ENCODE results near the gene PASD1.
A peak's percentile ranks its signal among the peaks of the same experiment; 100 is the strongest.

The PASD1 gene

GRCh38 chrX:151702741-151703340 is 139.4 kb downstream of the PASD1 start:
- DNase-seq, result no peak

GRCh38 chrX:151703487-151703886 is 140.0 kb downstream of the PASD1 start:
- DNase-seq, result peak; percentile 60

DNA sequence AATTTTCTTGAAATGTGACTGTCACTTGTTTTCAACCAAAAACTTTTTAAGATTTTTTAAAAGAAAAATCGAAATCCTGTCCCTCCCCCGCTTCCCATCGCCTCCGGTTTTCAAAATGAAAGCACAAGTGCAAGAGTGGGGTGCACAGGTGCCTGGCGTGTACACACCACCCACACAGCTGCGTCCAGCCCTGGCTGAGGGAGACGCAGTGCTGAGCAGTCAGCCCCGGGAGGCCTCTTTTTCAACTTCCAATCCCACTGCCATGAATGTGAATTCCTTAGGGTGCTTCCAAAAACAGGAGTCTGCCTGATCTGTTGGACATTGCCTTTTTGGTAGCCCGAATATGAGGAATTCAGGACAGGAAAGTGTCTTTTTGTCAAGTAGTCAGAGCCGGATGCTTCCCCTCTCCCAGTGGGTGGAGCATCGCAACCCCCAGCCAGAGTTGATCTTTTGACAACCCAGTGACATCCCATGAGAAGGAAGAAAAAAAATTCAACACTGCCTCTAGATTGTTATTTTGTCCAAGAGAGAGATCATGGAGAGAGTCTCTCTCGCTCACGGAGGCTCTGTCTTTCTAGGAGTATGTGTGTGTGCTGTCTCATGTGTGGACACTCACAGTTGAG is 140.7 kb downstream of the PASD1 start:
- DNase-seq, result no peak

GRCh38 chrX:151708821-151709220 is 145.3 kb downstream of the PASD1 start:
- no peak for DNase-seq

DNA sequence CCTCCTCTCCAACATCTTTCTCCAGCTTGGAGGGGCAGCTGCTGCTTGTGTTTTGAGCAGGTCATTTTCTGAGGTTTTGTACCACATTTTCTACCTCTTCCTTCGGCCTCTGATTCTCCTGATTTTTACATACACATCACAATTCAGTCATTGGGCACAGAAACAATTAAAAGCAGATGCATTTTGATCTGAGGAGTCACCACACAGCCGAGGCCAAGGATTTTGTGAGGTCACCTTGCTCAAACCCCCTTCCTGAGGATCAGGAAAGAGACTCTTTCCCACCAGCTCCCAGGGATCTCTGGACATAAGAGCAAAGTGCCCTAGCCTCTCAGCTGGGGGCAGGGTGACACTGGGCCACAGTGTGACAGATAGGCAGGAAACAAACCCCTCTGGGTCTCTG is 147.0 kb downstream of the PASD1 start:
- no peak for DNase-seq

DNA sequence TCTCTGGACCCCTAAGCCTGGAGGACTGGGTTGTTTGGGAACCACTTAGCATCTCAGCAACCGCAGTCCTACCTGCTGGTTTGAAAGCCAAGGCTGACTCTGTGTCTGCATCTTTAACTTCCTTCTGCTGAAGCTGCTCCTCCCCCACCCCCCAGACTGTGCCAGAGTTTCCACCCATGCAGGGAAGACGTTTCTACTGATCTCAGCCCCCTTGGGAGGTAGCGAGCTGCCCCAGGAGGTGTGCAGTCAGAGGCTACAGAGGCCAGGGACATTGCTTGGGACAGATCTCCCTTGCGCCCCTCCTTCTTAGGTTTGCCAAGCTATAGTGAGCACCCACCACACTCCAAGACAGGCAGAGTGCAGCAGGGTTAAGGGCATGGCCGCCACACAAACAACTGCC is 147.7 kb downstream of the PASD1 start:
- DNase-seq, result no peak

DNA sequence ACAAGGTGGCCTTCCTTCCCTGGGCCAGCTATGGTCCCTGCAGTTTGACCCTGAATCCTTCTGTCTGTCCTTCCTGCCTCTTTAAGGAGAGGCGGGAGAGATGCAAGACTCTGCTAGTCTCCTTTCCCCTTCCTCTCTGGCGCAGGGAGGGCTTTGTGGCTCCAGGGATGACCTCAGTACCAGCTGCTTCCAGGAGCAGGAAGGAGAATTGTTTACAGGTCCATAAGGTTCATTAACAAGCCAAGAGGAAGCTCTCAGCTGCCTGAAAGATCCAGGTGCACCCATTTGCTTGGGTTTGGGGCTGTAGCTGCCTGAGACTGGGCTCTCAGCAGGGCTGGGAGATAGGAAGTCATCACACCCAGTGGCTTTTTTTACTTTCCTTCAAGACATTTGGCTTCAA is 148.3 kb downstream of the PASD1 start:
- no peak for DNase-seq

DNA sequence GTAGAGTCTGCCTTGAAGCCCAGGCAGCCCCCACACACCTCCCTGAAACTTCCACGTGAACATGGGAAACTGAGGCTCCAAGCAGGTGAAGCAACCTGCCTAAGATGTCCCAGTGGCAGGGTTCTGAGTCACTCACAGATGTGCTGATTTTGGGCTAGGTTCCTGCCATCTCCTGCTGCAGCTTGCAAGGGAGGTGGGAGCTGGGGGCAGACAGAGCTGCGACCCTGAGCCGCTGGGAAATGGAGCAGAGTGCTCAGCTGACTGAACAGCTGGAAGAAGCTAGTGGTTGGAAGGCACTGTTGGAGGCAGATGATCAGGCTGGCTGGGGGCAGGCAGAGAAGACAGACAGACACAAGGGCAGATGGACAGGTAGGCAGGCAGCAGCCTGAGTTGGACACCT is 148.8 kb downstream of the PASD1 start:
- no peak for DNase-seq

DNA sequence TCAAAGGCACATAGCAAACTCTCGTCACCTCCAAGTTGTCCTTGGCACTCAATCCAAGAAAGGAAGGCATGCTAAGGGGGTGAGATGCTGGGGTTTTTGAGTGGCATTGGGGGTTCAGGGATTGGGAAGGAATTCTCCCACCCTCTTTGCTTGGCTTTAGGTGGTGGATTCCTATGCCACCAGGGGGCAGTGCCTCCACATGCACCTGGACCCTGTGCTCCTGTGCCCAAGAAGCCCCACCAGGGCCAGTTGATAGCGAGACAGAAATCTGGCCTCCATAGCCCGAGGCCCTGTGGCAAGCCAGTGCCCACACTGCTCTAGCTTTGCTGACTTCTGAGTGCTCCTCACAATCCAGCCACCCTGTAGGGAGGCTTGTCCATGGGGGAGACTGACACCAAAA is 150.4 kb downstream of the PASD1 start:
- DNase-seq, result no peak

DNA sequence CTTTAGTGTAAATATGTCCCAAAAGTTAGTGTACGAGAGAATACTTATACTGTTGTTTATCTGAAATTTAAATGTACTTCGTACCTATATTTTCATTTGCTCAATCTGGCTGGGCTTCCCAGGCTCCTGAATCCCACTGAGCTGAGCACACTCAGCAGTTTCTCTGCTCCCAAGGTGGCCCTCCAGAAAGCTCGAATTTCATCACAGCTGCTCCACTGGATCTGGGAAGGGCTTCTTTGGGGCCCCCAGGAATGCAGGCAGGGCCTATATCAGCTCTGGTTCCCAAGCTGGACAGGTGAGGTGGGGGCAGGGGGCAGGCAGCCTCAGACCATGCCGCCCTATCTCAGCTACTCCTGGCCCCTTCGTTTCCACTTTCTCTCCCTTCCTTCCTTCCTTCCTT is 150.9 kb downstream of the PASD1 start:
- no peak for DNase-seq

DNA sequence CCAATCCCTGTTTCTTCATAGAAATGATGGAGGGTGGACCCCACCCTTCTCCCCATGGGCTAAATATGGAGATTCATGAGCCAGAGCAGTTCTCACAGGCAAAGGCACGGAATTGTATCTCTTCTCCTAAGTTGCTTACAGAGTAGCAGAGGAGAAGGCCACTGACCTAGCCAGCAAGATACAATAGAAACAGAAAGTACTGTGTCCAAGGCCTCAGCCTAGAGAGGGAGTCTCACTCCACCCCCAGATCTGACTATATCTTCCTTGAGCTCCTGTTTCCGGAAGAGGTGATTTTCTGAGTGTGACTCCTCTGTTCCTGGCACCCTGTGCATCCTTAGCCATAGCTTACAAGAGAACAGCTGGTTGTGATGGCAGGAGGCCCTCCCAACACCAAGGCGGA is 152.3 kb downstream of the PASD1 start, which contains the start of gene FATE1:
Gene FATE1 (plus strand): TSS at position 284 of the 400 bp plus-strand sequence. CDS start 85 bp downstream, at position 369.
- no peak for DNase-seq

DNA sequence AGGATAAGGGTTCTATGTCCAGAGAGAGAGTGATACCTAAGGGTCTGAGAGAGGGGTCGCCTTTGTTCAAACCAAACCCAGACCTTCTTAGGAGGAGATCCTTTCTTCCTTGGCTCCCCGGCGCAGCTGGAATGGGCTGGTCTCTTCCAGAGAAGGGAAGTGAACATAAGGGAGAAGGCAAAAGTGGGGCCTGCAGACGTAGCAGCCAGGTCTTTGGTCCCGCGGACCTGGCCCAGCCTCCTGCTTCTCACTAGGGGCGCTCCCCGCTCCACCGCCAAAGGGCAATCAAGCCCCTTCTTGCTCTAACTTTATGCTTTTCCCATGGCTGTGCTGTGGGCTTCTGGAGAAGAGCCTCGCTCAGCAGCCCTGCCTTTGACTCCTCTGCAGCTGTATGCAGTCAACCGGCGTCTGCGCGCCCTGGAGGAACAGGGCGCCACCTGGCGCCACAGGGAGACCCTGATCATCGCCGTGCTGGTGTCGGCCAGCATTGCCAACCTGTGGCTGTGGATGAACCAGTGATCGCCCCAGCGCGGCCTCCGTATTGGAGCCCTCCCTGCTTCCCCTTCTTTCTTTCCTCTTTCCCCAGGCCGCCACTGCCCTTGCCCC is 158.9 kb downstream of the PASD1 start:
- no peak for DNase-seq

DNA sequence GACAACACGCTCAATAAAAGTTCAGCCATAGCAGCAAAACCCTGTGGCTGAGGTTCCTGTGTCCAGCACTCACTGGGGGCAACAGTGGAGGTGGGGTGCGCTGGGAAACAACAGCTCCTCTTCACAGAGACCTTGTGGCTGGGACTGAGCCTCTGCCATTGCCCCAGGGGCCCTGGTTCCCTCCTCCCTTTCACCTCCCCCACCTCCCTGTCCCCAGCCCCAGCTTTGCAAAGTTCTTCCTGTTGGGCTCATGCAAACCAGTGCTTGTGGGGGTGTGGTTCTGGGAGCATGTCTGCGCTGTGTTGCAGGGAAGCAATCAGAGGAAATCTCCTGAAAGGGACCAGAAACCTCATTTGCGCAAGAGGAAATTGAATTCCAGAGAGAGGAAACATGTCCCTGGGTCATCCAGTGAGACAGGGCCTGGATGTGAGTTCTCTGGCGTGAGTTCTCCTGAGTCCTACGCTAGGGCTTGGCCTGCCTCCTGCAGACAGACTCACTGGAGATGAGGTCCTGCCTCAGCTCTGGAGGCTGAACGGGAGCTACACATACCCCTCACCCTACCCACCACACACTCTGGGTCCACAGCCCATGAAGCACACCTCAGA is 159.8 kb downstream of the PASD1 start:
- no peak for DNase-seq

DNA sequence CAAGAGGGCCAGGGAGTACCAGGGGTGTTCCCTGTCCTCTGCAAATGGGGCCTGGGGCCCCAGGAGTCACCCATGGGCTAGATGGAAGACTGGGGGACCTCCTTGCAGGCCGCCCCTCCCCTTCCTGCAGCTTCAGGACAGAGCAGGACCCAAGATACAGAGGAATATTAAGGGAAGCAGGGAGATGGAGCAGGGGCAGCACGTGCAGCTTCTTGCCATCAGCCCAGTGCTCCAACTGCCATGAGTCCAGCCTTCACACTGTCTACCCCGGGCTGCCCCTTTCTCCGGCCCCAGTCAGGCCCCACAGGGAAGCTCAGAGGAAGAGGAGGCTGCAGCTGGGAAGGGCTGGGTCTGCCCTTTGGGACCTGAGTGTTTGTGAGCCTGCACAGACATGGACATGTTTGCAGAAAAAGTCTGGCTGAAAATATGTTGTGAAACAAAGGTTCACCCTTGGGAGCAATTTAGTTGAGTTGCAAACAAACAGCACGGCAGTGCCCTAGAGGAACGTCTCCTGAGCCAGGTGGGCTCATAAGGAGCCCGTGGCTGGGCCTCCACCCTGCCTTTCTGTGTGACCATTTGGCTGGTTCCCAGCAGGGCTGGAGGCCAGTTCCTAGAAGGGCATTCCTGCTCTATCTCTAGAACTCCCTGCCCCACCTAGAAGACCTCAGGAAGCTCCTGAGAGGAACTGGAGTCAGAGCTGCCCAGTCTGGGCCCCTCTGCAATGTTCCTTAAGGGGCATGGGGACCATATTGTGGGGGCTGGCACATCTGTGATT is 161.3 kb downstream of the PASD1 start:
- no peak for DNase-seq

- no peak for DNase-seq
Measured at GRCh38 chrX:151725338-151725614, 161.8 kb downstream of the PASD1 start.
